HEK293 (cell line): ENCODE data around the gene MGST2.

Experiments
- CTCF ChIA-PET: fragments of 350-600 bp; formaldehyde crosslinking; extraction: SDS; loops from one replicate; lab custom pipeline; 2021; ENCODE audit warnings: antibody characterized with exemption; lab: Yijun Ruan, JAX
- POLR2A ChIA-PET: fragments of 300-600 bp; formaldehyde crosslinking; extraction: SDS; loops from one replicate; lab custom pipeline; 2020; ENCODE audit warnings: antibody characterized with exemption, inconsistent platforms; lab: Yijun Ruan, JAX
- H3K27ac ChIP-seq: fragments of 200-500 bp; sonication (Bioruptor generic); 2 replicates; pipeline ENCODE4 v1.5.1; 2014; ENCODE audit warnings: low read depth, low read length, control low read depth, inconsistent platforms; ENCODE audit errors: extremely low read depth
- H3K36me3 ChIP-seq, 2 experiments: fragments of 200-500 bp in 1 of 2; sonication (Bioruptor generic) in 1 of 2; 1 replicate in 1 of 2; 2 replicates in 1 of 2; pipeline ENCODE4 v1.5.1; 2014 to 2017; ENCODE audit warnings: inconsistent platforms in 2 of 2, low read length in 2 of 2; ENCODE audit not compliant: control insufficient read depth in 2 of 2, insufficient read depth in 1 of 2
- H3K4me1 ChIP-seq: fragments of 200-500 bp; sonication (Bioruptor generic); 2 replicates; pipeline ENCODE4 v1.5.1; 2014; ENCODE audit warnings: mild to moderate bottlenecking, low read length, inconsistent platforms; ENCODE audit not compliant: control insufficient read depth, insufficient read depth
- H3K4me3 ChIP-seq: 2 replicates; pipeline ENCODE4 v1.5.1; 2011; ENCODE audit warnings: low read depth, mild to moderate bottlenecking, control low read depth, low read length, moderate library complexity
- H3K9me3 ChIP-seq: fragments of 200-500 bp; sonication (Bioruptor generic); 2 replicates; pipeline ENCODE4 v1.5.1; 2014; ENCODE audit warnings: low read depth, low read length, inconsistent platforms; ENCODE audit not compliant: control insufficient read depth, insufficient read depth
- ATF2 ChIP-seq: fragments of 450-650 bp; formaldehyde crosslinking; IDR thresholded peaks from 2 replicates; pipeline ENCODE4 v1.5.1; 2016; ENCODE audit warnings: missing biosample characterization, missing genetic modification characterization, low read depth
- BCL11B ChIP-seq: fragments of 450-650 bp; formaldehyde crosslinking; IDR thresholded peaks from 2 replicates; pipeline ENCODE4 v1.5.1; 2016; ENCODE audit warnings: low read depth, missing biosample characterization, missing genetic modification characterization
- GLI2 ChIP-seq: fragments of 450-650 bp; formaldehyde crosslinking; IDR thresholded peaks from 2 replicates; pipeline ENCODE4; 2017; ENCODE audit warnings: missing biosample characterization, missing genetic modification characterization, low read depth, borderline replicate concordance
- PATZ1 ChIP-seq: fragments of 450-650 bp; formaldehyde crosslinking; IDR thresholded peaks from 2 replicates; pipeline ENCODE4 v1.5.1; 2016; ENCODE audit warnings: missing biosample characterization, missing genetic modification characterization
- SCRT2 ChIP-seq: fragments of 450-650 bp; formaldehyde crosslinking; IDR thresholded peaks from 2 replicates; pipeline ENCODE4 v1.5.1; 2016; ENCODE audit warnings: missing biosample characterization, missing genetic modification characterization
- TRIM28 ChIP-seq: IDR thresholded peaks from 2 replicates; pipeline ENCODE4 v1.6.1; 2011; ENCODE audit warnings: low read length, control low read depth, borderline replicate concordance
- ZEB2 ChIP-seq: fragments of 450-650 bp; formaldehyde crosslinking; IDR thresholded peaks from 2 replicates; pipeline ENCODE4 v1.5.1; 2016; ENCODE audit warnings: missing biosample characterization, missing genetic modification characterization
- ZFP3 ChIP-seq: fragments of 450-650 bp; formaldehyde crosslinking; IDR thresholded peaks from 2 replicates; pipeline ENCODE4 v1.5.1; 2016; ENCODE audit warnings: low read depth, missing biosample characterization, missing genetic modification characterization
- ZIC2 ChIP-seq: fragments of 450-650 bp; formaldehyde crosslinking; IDR thresholded peaks from 2 replicates; pipeline ENCODE4 v1.5.1; 2016; ENCODE audit warnings: missing biosample characterization, missing genetic modification characterization
- ZNF140 ChIP-seq: fragments of 450-650 bp; formaldehyde crosslinking; IDR thresholded peaks from 2 replicates; pipeline ENCODE4 v1.5.1; 2016; ENCODE audit warnings: missing biosample characterization, missing genetic modification characterization
- ZNF514 ChIP-seq: fragments of 450-650 bp; formaldehyde crosslinking; IDR thresholded peaks from 2 replicates; pipeline ENCODE4 v1.5.1; 2016; ENCODE audit warnings: missing biosample characterization, missing genetic modification characterization
- ZNF529 ChIP-seq: fragments of 450-650 bp; formaldehyde crosslinking; IDR thresholded peaks from 2 replicates; pipeline ENCODE4 v1.5.1; 2017; ENCODE audit warnings: missing genetic modification characterization, missing biosample characterization; ENCODE audit not compliant: insufficient replicate concordance
- ZNF549 ChIP-seq: fragments of 450-650 bp; IDR thresholded peaks from 2 replicates; pipeline ENCODE4 v1.5.1; 2018; ENCODE audit warnings: missing biosample characterization, missing genetic modification characterization, mild to moderate bottlenecking, inconsistent platforms, moderate library complexity
- ZNF623 ChIP-seq: fragments of 450-650 bp; formaldehyde crosslinking; IDR thresholded peaks from 2 replicates; pipeline ENCODE4 v1.5.1; 2016; ENCODE audit warnings: missing biosample characterization, missing genetic modification characterization
- ZNF639 ChIP-seq: fragments of 450-650 bp; formaldehyde crosslinking; IDR thresholded peaks from 2 replicates; pipeline ENCODE4 v1.5.1; 2016; ENCODE audit warnings: missing biosample characterization, missing genetic modification characterization
- ZNF658 ChIP-seq: fragments of 450-650 bp; formaldehyde crosslinking; IDR thresholded peaks from 2 replicates; pipeline ENCODE4; 2016; ENCODE audit warnings: missing biosample characterization, missing genetic modification characterization
- ZSCAN23 ChIP-seq: fragments of 450-650 bp; formaldehyde crosslinking; IDR thresholded peaks from 2 replicates; pipeline ENCODE4 v1.5.1; 2016; ENCODE audit warnings: missing biosample characterization, missing genetic modification characterization
- TF ChIP-seq, protein P1 (sequence below): fragments of 450-650 bp; formaldehyde crosslinking; IDR thresholded peaks from 2 replicates; pipeline ENCODE4 v1.5.1; 2016; ENCODE audit warnings: missing biosample characterization, missing genetic modification characterization, low read depth
- TF ChIP-seq, protein P2 (sequence below): fragments of 450-650 bp; formaldehyde crosslinking; IDR thresholded peaks from 2 replicates; pipeline ENCODE4 v1.5.1; 2017; ENCODE audit warnings: missing biosample characterization, missing genetic modification characterization

MGST2 gene

GRCh38 chr4:139700568-139700967 lies 34.9 kb downstream of the MGST2 start:
- no peaks in the 10 kb centered on the region for H3K9me3 ChIP-seq
- no peaks in the 10 kb centered on the region for H3K4me1 ChIP-seq
- peaks cover 0 to 33% of the 10 kb centered on the region in 2 experiments; a peak in 1 of 3 replicates for H3K36me3 ChIP-seq
- ChIA-PET CTCF (interaction anchor here (0.6 to 3.2 kb wide), 2 partner anchors 44 to 520 kb away, joined by 4 to 19 read pairs; no protein-coding TSS in a partner anchor), POLR2A (no interaction called here)
- no peak overlapping the region for H3K4me3 ChIP-seq
- H3K27ac ChIP-seq: no peak overlapping the region
- TF ChIP-seq ZNF514 (tag by site-specific recombination): no peak

GRCh38 chr4:139704915-139705485 lies 39.4 kb downstream of the MGST2 start:
- CTCF ChIA-PET: interaction anchor here (0.6 to 1.3 kb wide), 5 partner anchors 9 to 1072 kb away, joined by 3 to 4 read pairs (median 3); no protein-coding TSS in a partner anchor
- no peaks in the 10 kb centered on the region for H3K9me3 ChIP-seq
- H3K27ac ChIP-seq: no peak overlapping the region
- no peak for TF ChIP-seq BCL11B
- TF ChIP-seq PATZ1 (tag by site-specific recombination): no peak
- no peak for TF ChIP-seq ZIC2 (tag by site-specific recombination)
- no peak for TF ChIP-seq ZFP3 (tag by site-specific recombination)
- TF ChIP-seq GLI2 (tag by site-specific recombination): no peak
- TF ChIP-seq, protein P1, sequence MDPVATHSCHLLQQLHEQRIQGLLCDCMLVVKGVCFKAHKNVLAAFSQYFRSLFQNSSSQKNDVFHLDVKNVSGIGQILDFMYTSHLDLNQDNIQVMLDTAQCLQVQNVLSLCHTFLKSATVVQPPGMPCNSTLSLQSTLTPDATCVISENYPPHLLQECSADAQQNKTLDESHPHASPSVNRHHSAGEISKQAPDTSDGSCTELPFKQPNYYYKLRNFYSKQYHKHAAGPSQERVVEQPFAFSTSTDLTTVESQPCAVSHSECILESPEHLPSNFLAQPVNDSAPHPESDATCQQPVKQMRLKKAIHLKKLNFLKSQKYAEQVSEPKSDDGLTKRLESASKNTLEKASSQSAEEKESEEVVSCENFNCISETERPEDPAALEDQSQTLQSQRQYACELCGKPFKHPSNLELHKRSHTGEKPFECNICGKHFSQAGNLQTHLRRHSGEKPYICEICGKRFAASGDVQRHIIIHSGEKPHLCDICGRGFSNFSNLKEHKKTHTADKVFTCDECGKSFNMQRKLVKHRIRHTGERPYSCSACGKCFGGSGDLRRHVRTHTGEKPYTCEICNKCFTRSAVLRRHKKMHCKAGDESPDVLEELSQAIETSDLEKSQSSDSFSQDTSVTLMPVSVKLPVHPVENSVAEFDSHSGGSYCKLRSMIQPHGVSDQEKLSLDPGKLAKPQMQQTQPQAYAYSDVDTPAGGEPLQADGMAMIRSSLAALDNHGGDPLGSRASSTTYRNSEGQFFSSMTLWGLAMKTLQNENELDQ (tag by site-specific recombination): no peak
- TF ChIP-seq ZNF623: no peak
- no peak for TF ChIP-seq ZNF658 (tag by site-specific recombination)
- TF ChIP-seq, all 188 proteins: peak for 0
- no peaks in the 10 kb centered on the region for H3K4me1 ChIP-seq
- peaks cover 0 to 32% of the 10 kb centered on the region in 2 experiments; a peak in 1 of 3 replicates for H3K36me3 ChIP-seq
- H3K4me3 ChIP-seq: no peak overlapping the region
- POLR2A ChIA-PET: no interaction called here

DNA sequence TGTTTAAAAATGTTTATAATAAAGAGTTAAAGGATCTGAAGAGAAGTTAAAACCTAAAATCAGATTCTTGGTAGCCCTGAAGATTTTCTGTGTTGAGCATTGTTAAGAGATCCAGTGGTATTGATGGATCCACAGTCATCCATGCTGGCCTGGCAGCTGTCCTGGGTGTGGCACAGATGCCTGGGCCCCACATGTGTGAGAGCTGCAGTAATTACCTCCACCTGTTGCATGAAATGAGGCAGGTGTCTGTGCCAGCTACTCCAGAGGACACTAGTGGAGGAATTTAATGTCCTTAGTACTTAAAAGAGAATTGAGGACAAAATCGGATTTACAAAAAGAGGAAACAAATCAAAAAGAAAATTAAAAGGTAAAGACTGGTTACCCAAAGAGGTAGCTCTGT lies 44.0 kb downstream of the MGST2 start:
- H3K4me1 ChIP-seq: no peaks in the 10 kb centered on the region
- ChIA-PET POLR2A (no interaction called here), CTCF (no interaction called here)
- H3K9me3 ChIP-seq: no peaks in the 10 kb centered on the region
- TF ChIP-seq ZEB2 (tag by site-specific recombination) (no peak), SCRT2 (tag by site-specific recombination) (peak; percentile 50), TRIM28 (no peak)
- TF ChIP-seq, all 188 proteins: peak for 1
- Histone ChIP-seq H3K36me3 (peaks cover 0 to 14% of the 10 kb centered on the region in 2 experiments; a peak in 1 of 3 replicates), H3K4me3 (no peak overlapping the region), H3K27ac (no peak overlapping the region)

GRCh38 chr4:139710073-139710472 lies 44.5 kb downstream of the MGST2 start:
- Histone ChIP-seq H3K27ac (no peak overlapping the region), H3K4me3 (no peak overlapping the region), H3K36me3 (peaks cover 0 to 12% of the 10 kb centered on the region in 2 experiments; a peak in 1 of 3 replicates), H3K4me1 (no peaks in the 10 kb centered on the region), H3K9me3 (no peaks in the 10 kb centered on the region)
- CTCF ChIA-PET: no interaction called here
- POLR2A ChIA-PET: no interaction called here
- TF ChIP-seq ZNF529 (tag by site-specific recombination) (no peak), ATF2 (no peak), ZNF140 (tag by site-specific recombination) (no peak), ZSCAN23 (tag by site-specific recombination) (no peak), ZNF639 (tag by site-specific recombination) (no peak), SCRT2 (tag by site-specific recombination) (no peak), ZNF549 (tag by site-specific recombination) (no peak)
- TF ChIP-seq, protein P2, sequence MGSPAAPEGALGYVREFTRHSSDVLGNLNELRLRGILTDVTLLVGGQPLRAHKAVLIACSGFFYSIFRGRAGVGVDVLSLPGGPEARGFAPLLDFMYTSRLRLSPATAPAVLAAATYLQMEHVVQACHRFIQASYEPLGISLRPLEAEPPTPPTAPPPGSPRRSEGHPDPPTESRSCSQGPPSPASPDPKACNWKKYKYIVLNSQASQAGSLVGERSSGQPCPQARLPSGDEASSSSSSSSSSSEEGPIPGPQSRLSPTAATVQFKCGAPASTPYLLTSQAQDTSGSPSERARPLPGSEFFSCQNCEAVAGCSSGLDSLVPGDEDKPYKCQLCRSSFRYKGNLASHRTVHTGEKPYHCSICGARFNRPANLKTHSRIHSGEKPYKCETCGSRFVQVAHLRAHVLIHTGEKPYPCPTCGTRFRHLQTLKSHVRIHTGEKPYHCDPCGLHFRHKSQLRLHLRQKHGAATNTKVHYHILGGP (tag by site-specific recombination): no peak
